A673 (cell line): ENCODE data around the gene FAHD2B.
"Not testable (repeated sequence)": the region's sequence is repeated elsewhere in the genome, so short reads cannot be mapped to it uniquely, and the experiment has no call there.

Experiments
- EZH2 ChIP-seq: fragments of 200-600 bp; sonication (generic); IDR thresholded peaks from 2 replicates; pipeline ENCODE4 v1.6.1; 2017; ENCODE audit warnings: borderline replicate concordance, low read depth, mild to moderate bottlenecking, mixed read lengths, antibody characterized with exemption, low read length; ENCODE audit not compliant: poor library complexity, severe bottlenecking
- TF ChIP-seq, protein P1 (sequence below): fragments of 300-800, 200-600 bp; sonication (generic); conservative IDR thresholded peaks from 2 replicates; pipeline ENCODE4 v1.5.1; 2017; ENCODE audit warnings: low read depth, mild to moderate bottlenecking, antibody characterized with exemption, low read length, moderate library complexity, mixed read lengths

- TF ChIP-seq, protein P1, sequence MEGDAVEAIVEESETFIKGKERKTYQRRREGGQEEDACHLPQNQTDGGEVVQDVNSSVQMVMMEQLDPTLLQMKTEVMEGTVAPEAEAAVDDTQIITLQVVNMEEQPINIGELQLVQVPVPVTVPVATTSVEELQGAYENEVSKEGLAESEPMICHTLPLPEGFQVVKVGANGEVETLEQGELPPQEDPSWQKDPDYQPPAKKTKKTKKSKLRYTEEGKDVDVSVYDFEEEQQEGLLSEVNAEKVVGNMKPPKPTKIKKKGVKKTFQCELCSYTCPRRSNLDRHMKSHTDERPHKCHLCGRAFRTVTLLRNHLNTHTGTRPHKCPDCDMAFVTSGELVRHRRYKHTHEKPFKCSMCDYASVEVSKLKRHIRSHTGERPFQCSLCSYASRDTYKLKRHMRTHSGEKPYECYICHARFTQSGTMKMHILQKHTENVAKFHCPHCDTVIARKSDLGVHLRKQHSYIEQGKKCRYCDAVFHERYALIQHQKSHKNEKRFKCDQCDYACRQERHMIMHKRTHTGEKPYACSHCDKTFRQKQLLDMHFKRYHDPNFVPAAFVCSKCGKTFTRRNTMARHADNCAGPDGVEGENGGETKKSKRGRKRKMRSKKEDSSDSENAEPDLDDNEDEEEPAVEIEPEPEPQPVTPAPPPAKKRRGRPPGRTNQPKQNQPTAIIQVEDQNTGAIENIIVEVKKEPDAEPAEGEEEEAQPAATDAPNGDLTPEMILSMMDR, result not testable (repeated sequence)
- TF ChIP-seq EZH2, result not testable (repeated sequence)
Measured at GRCh38 chr2:97088706-97089105, 6.0 kb downstream of the FAHD2B start.
